HFF-Myc (cell line): ENCODE data around the gene SLC25A13.

Experiments
- DNase-seq: peaks from one replicate; pipeline ENCODE4 v3.0.0-alpha.2; 2011; ENCODE audit warnings: low read depth; ENCODE audit errors: extremely low read depth
- H3K4me3 ChIP-seq: replicated peaks from 2 replicates; pipeline ENCODE4 v1.5.1; 2011; ENCODE audit warnings: low read depth, mild to moderate bottlenecking, control low read depth, low read length
- TF ChIP-seq, protein P1 (sequence below): IDR thresholded peaks from 2 replicates; pipeline ENCODE4 v1.5.1; 2012; ENCODE audit warnings: mild to moderate bottlenecking, low read depth, low read length, control low read depth; ENCODE audit errors: missing control alignments

The SLC25A13 gene

DNA sequence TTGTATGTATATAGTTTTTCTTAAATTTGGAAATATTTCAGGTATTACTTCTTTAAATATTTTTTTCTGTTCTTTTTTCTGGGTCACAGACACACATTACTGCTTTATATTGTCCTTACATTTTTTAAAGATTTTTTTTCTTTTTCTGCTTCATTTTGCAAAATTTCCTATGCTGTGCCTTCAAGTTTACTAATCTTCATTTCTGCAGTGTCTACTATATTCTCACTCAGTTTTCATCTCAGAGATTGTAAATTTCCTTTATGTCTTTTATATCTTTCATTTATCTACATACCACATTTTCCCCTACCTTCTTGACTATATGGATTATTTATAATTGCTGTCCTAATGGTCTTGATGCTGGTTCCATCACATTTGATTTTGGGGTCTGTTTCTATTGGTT, 210.5 kb downstream of the SLC25A13 start:
- no peak for DNase-seq
- TF ChIP-seq, protein P1, sequence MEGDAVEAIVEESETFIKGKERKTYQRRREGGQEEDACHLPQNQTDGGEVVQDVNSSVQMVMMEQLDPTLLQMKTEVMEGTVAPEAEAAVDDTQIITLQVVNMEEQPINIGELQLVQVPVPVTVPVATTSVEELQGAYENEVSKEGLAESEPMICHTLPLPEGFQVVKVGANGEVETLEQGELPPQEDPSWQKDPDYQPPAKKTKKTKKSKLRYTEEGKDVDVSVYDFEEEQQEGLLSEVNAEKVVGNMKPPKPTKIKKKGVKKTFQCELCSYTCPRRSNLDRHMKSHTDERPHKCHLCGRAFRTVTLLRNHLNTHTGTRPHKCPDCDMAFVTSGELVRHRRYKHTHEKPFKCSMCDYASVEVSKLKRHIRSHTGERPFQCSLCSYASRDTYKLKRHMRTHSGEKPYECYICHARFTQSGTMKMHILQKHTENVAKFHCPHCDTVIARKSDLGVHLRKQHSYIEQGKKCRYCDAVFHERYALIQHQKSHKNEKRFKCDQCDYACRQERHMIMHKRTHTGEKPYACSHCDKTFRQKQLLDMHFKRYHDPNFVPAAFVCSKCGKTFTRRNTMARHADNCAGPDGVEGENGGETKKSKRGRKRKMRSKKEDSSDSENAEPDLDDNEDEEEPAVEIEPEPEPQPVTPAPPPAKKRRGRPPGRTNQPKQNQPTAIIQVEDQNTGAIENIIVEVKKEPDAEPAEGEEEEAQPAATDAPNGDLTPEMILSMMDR = no peak
- no peak overlapping the region for H3K4me3 ChIP-seq

DNA sequence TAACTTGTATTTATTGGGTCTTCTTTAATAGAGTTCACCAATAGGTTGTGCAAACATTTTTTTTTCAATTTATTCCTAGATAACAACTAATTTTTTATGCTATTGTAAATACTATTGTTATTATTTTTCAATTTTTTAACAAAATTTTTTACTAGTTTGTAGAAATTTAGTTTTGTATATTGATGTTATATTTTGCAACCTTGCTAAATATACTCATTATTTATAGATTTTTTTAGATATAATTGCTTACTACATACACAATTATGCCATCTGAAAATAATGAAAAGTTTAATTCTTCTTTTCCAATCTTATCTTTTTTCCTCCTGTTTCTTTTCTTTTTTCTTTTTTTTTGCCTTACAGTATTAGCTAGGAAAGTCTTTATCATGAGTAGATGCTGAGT, 216.9 kb downstream of the SLC25A13 start:
- no peak for DNase-seq
- H3K4me3 ChIP-seq = no peak overlapping the region
- TF ChIP-seq, protein P1 = no peak

DNA sequence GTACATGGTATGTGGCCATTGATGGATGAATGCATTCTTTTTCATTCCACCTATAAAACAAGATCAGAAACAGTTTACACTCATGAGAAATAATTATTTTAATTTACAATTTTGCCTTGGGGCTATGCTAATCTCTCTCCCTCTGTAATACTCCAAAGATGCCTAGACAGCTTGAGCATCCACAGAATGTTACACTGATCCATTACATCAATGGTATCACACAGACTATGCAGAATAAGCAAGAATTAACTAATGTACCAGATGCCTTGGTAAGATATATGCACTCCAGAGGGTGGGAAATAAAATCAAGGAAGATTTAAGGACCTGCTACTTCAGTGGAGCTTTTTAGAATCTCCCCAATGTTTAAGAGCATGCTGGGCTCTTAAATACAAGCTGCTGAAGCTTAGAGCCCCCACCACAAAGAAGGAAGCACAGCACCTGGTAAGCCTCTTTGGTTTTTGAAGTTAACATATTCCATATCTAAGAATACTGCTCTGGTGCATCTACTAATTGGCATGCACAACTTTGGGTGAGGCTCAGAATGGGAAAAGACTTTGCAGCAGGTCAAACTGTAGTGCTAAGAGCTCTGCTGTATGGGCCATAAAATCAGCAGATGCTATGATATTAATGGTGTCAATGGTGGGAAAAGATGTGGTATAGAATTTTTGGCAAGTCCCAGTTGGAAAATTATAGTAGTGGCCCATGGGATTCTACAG, 219.6 kb downstream of the SLC25A13 start:
- TF ChIP-seq, protein P1 = no peak
- no peak overlapping the region for H3K4me3 ChIP-seq
- no peak for DNase-seq

DNA sequence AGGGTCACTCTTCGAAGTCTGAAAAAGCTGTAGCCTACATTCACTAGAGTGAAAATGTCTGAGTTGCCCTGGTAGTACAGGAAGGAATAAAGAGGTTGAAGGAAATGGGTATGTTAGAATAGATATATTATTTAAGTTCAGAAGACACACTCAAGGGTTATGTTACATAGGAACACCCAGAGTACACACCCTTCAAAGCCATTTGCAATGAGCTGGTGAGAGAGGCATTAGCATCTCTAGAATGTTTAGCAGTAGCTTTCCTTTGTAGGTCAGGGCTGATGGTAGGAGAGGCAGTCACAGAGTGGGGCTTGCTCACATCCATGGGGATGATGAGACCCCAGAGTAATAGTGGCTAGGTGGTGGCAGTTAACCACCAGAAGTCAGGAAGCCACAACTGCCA, 221.2 kb downstream of the SLC25A13 start:
- H3K4me3 ChIP-seq = no peak overlapping the region
- TF ChIP-seq, protein P1 = no peak
- no peak for DNase-seq

DNA sequence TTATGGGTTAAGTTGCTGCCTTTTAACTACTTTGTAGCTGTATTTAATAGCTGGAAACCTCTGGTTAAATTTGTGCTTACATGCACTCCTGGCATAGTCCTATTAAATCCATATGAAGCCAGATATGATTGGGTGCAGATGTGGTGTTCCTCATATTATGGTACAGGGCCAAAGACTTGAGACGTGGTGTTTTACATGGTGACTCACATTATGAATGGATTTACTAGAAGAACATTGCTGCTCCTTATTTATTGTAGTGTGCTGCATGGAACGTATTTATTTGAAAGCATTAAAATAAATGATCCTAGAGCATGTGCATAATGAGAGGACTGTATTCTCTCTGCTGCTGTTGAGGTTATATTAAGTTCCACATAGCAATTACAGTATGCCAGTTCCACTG, 224.1 kb downstream of the SLC25A13 start:
- TF ChIP-seq, protein P1 = no peak
- DNase-seq = peak; percentile 64
- no peak overlapping the region for H3K4me3 ChIP-seq

DNA sequence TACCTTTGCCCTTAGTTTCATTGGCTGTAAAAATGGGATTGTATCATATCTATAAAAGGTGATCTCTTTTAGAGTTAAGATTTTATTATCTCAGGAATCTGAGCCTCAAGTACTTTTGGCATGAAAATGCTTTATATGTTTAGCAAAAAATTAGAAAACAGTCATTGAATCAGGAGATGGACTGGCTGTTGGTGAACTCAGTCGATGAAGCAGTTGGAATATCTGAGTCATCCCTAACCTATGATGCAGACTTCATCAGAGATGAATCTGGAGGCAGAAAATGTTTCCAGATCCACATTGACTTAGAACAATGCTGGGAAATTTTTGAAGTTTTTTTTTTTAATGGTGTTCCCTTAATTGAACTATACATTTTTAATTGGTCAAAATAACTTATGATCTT, 228.5 kb downstream of the SLC25A13 start:
- TF ChIP-seq, protein P1 = no peak
- no peak overlapping the region for H3K4me3 ChIP-seq
- no peak for DNase-seq

DNA sequence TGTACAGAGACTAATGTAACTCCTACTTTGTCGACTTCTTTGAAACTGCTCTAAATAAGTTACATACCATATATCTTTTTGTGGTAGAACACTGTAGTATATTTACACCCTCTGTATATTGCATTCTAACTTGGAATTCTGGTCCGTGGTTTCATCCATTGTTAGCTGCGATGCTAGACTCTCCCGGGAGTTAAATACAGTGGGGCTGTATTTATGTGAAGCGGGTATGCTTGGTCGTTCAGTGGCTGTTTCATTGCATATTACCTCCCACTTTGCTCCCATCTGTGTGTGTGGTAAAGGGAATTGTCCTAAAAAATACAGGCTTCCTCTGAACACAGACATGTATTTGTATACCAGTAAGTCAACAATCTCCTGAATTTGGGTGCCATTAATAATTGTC, 231.1 kb downstream of the SLC25A13 start:
- TF ChIP-seq, protein P1 = no peak
- no peak for DNase-seq
- no peak overlapping the region for H3K4me3 ChIP-seq
